Sigmoid colon (tissue), 7 donors: ENCODE data around the gene LAMTOR4. TPM values are rescaled to one million over a fixed set of nuclear protein-coding genes. Genes with fewer than 3 reads are reported as not detected.
"Not testable (repeated sequence)": the region's sequence is repeated elsewhere in the genome, so short reads cannot be mapped to it uniquely, and the experiment has no call there.

Experiments
- DNase-seq: peaks from one replicate; pipeline ENCODE4 v3.0.0-alpha.2; 2019
- H3K27ac ChIP-seq, 4 donors: fragments of 200-600 bp; sonication (generic); one replicate each; pipeline ENCODE4 v1.5.1; 2016 to 2019; ENCODE audit warnings: mild to moderate bottlenecking in 1 of 4
- H3K27me3 ChIP-seq, 3 donors: fragments of 200-600 bp; sonication (generic); one replicate each; pipeline ENCODE4 v1.5.1; 2019; ENCODE audit warnings: mild to moderate bottlenecking in 1 of 3
- H3K36me3 ChIP-seq, 4 donors: fragments of 200-600 bp; sonication (generic); one replicate each; pipeline ENCODE4 v1.5.1; 2016 to 2019
- H3K4me1 ChIP-seq, 4 donors: fragments of 200-600 bp; sonication (generic); one replicate each; pipeline ENCODE4 v1.5.1; 2017 to 2019
- H3K4me3 ChIP-seq, 4 donors: fragments of 200-600 bp; sonication (generic); one replicate each; pipeline ENCODE4 v1.5.1; 2017 to 2019; ENCODE audit warnings: mild to moderate bottlenecking in 2 of 4, moderate library complexity in 1 of 4
- H3K9me3 ChIP-seq, 4 donors: fragments of 200-600 bp in 3 of 4; sonication (generic) in 3 of 4; one replicate each; pipeline versions ENCODE4 v1.5.1 to v1.6.1; 2013 to 2019
- EP300 ChIP-seq, 4 donors: sonication (generic); formaldehyde crosslinking; IDR thresholded peaks; one replicate each; pipeline ENCODE4 v1.6.1; 2017; ENCODE audit warnings: antibody characterized with exemption in 4 of 4
- POLR2A ChIP-seq, 2 donors: fragments of 450-650 bp; IDR thresholded peaks; one replicate each; pipeline ENCODE4 v1.6.1; 2016; ENCODE audit warnings: antibody characterized with exemption in 2 of 2, mild to moderate bottlenecking in 2 of 2, moderate library complexity in 2 of 2
- POLR2AphosphoS5 ChIP-seq, 4 donors: sonication (generic); formaldehyde crosslinking; IDR thresholded peaks; one replicate each; pipeline ENCODE4 v1.6.1; 2017; ENCODE audit warnings: antibody characterized with exemption in 4 of 4
- WGBS, 2 donors: extraction: QIAGEN DNeasy Blood & Tissue Kit; methylation state at CpG; one replicate each; pipeline ENCODE4 v1.1.7; 2013; 5-methylcytosine and 5-hydroxymethylcytosine counted together
- intact Hi-C: fragments of 100-400 bp; cut with DNase I; formaldehyde crosslinking; loops from one replicate; pipeline ENCODE4 v1.15.1; 2023
- polyA plus RNA-seq, 3 donors: library from polyadenylated mRNA; stranded (reverse); fragments of 200-250 nt; gene quantifications; one replicate each; pipeline ENCODE4 v1.2.3, GENCODE V29; 2013
- total RNA-seq, 4 donors: library from RNA; depleted of rRNA; stranded (reverse); fragments of >200 nt; gene quantifications; one replicate each; pipeline ENCODE4 v1.1.0, GENCODE V29; 2016
- TF ChIP-seq, protein P1 (sequence below), 4 experiments: fragments of 450-650 bp in 3 of 4; fragments of 200-600 bp in 1 of 4; IDR thresholded peaks; one replicate each; pipeline ENCODE4 v1.5.1; 2016 to 2019; ENCODE audit warnings: antibody characterized with exemption in 4 of 4, mild to moderate bottlenecking in 3 of 4, moderate library complexity in 2 of 4
- donor health status: healthy with polysubstance abuse.
- donor health status: Bipolar disorder and iron deficiency.
- donor health status: healthy.

The LAMTOR4 gene
- total and polyA plus RNA-seq, 7 donors, result 222 to 626 (median 309) TPM

GRCh38 chr7:100183090-100183489 is 34.4 kb downstream of the LAMTOR4 start:
- H3K27me3 ChIP-seq, H3K36me3 ChIP-seq, H3K27ac ChIP-seq, H3K4me3 ChIP-seq, DNase-seq, H3K4me1 ChIP-seq, intact Hi-C loops, H3K9me3 ChIP-seq: not testable (repeated sequence)
- 69 to 86% methylated on average over 6 of the region's 6 CpGs for WGBS, 2 donors

DNA sequence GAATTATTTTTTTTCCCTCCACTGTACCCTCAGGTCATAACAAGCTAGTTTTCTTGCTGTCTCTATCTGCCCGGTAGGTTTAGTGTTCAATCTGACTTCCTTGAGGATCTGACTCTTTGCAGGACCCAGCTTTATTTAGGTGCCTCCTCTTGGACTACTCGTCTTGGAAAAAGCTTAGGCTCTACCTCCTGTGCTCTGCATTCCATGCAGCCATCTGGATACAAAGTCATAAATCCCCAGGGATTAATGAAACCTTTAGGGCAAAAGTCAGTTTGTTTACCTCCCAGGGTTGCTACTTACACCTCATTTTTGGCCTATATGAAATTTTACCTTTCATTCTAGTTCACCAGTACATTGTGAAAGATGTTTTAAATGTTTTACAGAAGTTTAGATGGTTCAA is 37.0 kb downstream of the LAMTOR4 start:
- H3K4me1 ChIP-seq, result no peaks in the 10 kb centered on the region

GRCh38 chr7:100189061-100189460 is 40.3 kb downstream of the LAMTOR4 start:
- Histone ChIP-seq H3K27ac (no peak overlapping the region), H3K36me3 (no peaks in the 10 kb centered on the region), H3K4me1 (no peaks in the 10 kb centered on the region), H3K27me3 (no peaks in the 10 kb centered on the region), H3K9me3 (no peaks in the 10 kb centered on the region), H3K4me3 (no peak overlapping the region)
- intact Hi-C loops, result no loop called here
- 67 to 88% methylated on average over 3 of the region's 3 CpGs for WGBS, 2 donors
- DNase-seq, result no peak
- TF ChIP-seq EP300 (IDR thresholded peaks at IDR 0.05) (no peak), POLR2AphosphoS5 (IDR thresholded peaks at IDR 0.05) (no peak), POLR2A (IDR thresholded peaks at IDR 0.05) (no peak)
- TF ChIP-seq, protein P1, sequence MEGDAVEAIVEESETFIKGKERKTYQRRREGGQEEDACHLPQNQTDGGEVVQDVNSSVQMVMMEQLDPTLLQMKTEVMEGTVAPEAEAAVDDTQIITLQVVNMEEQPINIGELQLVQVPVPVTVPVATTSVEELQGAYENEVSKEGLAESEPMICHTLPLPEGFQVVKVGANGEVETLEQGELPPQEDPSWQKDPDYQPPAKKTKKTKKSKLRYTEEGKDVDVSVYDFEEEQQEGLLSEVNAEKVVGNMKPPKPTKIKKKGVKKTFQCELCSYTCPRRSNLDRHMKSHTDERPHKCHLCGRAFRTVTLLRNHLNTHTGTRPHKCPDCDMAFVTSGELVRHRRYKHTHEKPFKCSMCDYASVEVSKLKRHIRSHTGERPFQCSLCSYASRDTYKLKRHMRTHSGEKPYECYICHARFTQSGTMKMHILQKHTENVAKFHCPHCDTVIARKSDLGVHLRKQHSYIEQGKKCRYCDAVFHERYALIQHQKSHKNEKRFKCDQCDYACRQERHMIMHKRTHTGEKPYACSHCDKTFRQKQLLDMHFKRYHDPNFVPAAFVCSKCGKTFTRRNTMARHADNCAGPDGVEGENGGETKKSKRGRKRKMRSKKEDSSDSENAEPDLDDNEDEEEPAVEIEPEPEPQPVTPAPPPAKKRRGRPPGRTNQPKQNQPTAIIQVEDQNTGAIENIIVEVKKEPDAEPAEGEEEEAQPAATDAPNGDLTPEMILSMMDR (IDR thresholded peaks at IDR 0.05), result no peak

More for the DNA sequence above, 37.0 kb downstream of the LAMTOR4 start:
- Histone ChIP-seq H3K9me3 (no peaks in the 10 kb centered on the region), H3K27me3 (no peaks in the 10 kb centered on the region), H3K4me3 (no peak overlapping the region), H3K27ac (no peak overlapping the region), H3K36me3 (no peaks in the 10 kb centered on the region)
- 56 to 70% methylated on average over 2 of the region's 2 CpGs for whole genome bisulfite sequencing, 2 donors
- DNase-seq, result no peak
- intact Hi-C loops, result no loop called here
- TF ChIP-seq EP300 (IDR thresholded peaks at IDR 0.05), result no peak
- TF ChIP-seq POLR2AphosphoS5 (IDR thresholded peaks at IDR 0.05), result no peak
- no peak for TF ChIP-seq POLR2A (IDR thresholded peaks at IDR 0.05)
- TF ChIP-seq, protein P1 (IDR thresholded peaks at IDR 0.05), result no peak

- Histone ChIP-seq H3K9me3 (no peaks in the 10 kb centered on the region), H3K27ac (no peak overlapping the region), H3K36me3 (no peaks in the 10 kb centered on the region), H3K27me3 (no peaks in the 10 kb centered on the region), H3K4me1 (no peaks in the 10 kb centered on the region), H3K4me3 (no peak overlapping the region)
- WGBS, 2 donors, result 54 to 59% methylated on average over 4 of the region's 4 CpGs
- TF ChIP-seq POLR2A (IDR thresholded peaks at IDR 0.05) (no peak), EP300 (IDR thresholded peaks at IDR 0.05) (no peak), POLR2AphosphoS5 (IDR thresholded peaks at IDR 0.05) (no peak)
- TF ChIP-seq, protein P1 (IDR thresholded peaks at IDR 0.05), result no peak
- intact Hi-C loops, result no loop called here
- no peak for DNase-seq
These were observed 41.5 kb downstream of the LAMTOR4 start for GRCh38 chr7:100190048-100190711.

DNA sequence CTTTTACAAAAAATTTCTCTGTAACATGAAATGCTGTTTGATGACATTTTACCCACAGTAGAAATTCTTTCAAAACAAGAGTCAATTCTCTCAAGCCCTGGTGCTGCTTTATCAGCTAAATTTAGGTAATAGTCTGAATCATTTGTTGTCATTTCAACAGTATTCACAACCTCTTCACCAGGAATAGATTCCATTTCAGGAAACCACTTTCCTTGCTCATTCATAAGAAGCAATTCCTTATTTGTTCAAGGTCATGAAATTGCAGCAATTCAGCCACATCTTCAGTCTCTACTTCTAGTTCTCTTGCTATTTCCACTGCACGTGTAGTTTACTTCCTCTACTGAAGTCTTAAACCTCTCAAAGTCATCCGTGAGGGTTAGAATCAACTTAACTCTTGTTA is 43.1 kb downstream of the LAMTOR4 start:
- WGBS, 2 donors, result 12 to 19% methylated on average over 2 of the region's 2 CpGs
- no peak for DNase-seq
- intact Hi-C loops, result no loop called here
- H3K36me3 ChIP-seq, result no peaks in the 10 kb centered on the region
- H3K9me3 ChIP-seq, result no peaks in the 10 kb centered on the region
- no peak overlapping the region for H3K4me3 ChIP-seq
- no peak for TF ChIP-seq POLR2AphosphoS5 (IDR thresholded peaks at IDR 0.05)
- no peak for TF ChIP-seq POLR2A (IDR thresholded peaks at IDR 0.05)
- TF ChIP-seq, protein P1 (IDR thresholded peaks at IDR 0.05), result no peak
- no peak for TF ChIP-seq EP300 (IDR thresholded peaks at IDR 0.05)
- H3K27me3 ChIP-seq, result no peaks in the 10 kb centered on the region
- H3K4me1 ChIP-seq, result no peaks in the 10 kb centered on the region
- no peak overlapping the region for H3K27ac ChIP-seq

- H3K4me3 ChIP-seq, H3K4me1 ChIP-seq, H3K27ac ChIP-seq, H3K9me3 ChIP-seq, H3K27me3 ChIP-seq, DNase-seq, H3K36me3 ChIP-seq, intact Hi-C loops: not testable (repeated sequence)
- WGBS, 2 donors, result 81 to 92% methylated on average over 6 of the region's 6 CpGs
These were observed 43.7 kb downstream of the LAMTOR4 start for GRCh38 chr7:100192281-100192862.
